GM21529 (cell line): ENCODE results near the gene NT5C3A.

Source experiments
- ATAC-seq: cut with Tn5 transposase; IDR thresholded peaks from one replicate; pipeline ENCODE4 v1.9.1; 2021; ENCODE audit not compliant: unreplicated experiment

NT5C3A gene

DNA sequence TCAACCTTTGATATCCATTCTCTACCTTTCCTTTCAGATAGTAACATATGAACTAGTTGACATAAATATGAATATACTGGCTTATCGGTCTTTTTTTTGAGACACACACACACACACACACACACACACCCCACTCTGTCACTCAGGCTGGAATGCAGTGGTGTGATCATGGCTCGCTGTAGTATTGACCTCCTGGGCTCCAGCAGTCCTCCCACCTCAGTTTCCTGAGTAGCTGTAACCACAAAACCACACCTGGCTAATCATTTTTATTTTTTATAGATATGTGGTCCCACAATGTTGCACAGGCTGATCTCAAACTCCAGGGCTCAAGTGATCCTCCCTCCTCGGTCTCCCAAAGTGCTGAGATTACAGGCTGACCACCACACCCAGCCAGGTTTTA, 14.2 kb upstream of the NT5C3A start:
- no peak for ATAC-seq

DNA sequence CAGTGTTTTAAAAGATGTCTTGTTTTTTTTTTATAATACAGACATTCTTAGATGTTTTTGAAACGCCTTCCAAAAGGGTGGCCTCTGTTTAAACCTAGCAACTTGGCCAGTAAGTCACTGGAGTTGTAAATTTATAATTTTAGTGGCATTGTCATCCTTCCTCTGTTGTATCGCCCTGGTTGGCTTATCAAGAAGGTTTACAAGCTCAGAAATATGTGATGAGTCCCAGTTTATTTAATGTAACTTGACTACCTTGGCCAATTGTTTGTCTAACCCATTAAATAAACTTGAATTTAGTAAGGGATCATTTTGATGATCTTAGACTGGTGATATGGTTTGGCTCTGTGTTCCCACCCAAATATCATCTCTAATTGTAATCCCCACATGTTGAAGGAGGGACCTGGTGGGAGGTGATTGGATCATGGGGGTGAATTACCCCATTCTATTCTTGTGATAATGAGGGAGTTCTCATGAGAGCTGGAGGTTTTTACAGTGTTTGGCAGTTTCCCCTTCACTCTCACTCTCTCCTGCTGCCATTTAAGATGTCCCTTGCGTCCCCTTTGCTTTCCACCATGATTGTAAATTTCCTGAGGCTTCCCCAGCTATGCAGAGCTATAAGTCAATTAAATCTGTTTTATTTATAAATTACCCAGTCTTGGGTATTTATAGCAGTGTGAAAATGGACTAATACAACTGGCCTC, 13.4 kb upstream of the NT5C3A start:
- ATAC-seq = no peak

DNA sequence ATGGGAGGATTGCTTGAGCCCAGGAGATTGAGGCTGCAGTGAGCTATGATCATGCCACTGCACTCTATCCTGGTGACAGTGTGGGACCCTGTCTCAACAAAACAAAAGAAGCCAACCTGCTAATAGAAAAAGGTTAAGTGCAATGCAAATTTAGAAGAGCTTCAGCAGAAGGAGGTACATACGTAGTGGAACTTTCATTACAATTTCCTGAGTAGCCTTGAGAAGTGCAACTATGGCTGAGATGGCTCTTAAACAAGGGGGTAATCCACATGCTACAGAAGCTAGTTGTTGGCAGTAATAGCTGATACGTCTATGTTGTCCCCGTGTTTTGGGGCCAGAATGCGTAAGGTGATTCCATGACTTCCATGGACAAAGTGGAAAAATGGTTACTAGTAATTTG, 10.7 kb upstream of the NT5C3A start:
- ATAC-seq = no peak

DNA sequence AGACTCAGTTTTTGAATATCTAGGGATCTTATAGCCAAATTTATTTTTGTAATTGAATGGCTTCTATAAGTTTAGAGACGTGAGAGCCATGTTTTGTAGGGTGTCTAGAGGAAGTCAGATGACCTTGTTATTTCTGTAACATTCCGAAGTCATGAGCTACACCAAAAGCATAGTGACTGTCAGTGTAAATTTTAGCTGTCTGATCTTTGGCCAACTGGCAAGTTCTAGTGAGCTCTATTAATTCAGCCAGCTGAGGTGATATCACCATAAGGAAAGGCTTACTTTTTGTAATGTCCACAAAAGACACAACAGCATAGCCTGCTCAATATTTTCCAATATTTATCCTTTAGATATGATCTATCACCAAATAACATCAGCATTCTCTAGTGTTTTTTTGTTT, 9.9 kb upstream of the NT5C3A start:
- no peak for ATAC-seq

DNA sequence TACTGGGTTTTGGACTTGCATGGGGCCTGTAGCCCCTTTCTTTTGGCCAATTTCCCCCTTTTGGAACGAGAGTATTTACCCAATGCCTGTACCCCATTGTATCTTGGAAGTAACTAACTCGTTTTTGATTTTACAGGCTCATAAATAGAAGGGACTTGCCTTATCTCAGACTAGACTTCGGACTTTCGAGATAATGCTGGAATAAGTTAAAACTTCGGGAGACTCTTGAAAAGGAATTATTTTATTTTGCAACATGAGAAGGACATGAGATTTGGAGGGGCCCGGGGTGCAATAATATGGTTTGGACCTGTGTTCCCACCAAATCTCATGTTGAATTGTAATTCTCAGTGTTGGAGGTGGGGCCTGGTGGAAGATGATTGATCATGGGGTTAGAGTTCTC, 8.3 kb upstream of the NT5C3A start:
- ATAC-seq = no peak

DNA sequence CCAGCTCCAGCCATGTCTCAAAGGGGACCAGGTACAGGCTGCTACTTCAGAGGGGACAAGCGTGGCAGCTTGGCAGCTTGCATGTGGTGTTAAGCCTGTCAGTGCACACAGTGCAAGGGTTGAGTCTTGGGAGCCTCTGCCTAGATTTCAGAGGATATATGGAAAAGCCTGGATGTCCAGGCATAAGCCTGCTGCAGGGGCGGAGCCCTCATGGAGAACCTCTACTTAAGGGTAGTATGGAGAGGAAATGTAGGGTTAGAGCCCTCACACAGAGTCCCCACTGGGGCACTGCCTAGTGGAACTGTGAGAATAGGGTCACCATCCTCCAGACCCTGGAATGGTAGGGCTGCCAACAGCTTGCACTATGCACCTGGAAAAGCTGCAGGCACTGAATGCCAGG, 7.7 kb upstream of the NT5C3A start:
- no peak for ATAC-seq

DNA sequence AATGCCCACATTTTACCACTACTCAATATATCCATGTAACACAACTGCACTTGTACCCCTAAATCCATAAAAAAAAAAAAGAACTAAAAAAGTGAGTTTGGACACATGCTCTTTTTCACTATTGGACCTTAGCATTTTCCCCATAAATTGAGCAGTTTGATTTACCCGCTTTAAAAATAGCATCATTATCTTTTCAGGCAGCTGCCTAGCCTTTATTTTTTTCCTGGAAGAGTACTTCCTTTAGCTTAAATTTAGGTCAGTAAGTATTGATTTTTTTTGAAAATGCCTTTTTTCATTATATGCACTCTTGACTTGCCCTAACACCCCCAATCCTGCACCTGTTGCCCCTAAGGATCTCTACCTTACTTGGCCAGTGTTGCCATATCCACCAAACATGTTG, 5.3 kb upstream of the NT5C3A start:
- ATAC-seq = no peak

DNA sequence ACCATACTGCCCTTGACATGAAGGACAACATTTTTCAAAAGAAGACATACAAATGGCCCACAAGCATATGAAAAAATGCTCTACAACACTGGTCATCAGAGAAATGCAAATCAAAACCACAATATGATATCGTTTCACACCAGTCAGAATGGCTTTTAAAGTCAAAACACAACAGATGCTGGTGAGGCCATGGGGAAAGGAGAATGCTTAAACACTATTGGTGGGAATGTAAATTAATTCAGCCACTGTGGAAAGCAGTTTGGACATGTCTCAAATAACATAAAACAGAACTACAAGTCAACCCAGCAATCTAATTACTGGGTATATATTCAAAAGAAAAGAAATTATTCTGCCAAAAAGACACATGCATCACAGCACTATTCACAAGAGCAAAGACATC, 4.2 kb upstream of the NT5C3A start:
- no peak for ATAC-seq

DNA sequence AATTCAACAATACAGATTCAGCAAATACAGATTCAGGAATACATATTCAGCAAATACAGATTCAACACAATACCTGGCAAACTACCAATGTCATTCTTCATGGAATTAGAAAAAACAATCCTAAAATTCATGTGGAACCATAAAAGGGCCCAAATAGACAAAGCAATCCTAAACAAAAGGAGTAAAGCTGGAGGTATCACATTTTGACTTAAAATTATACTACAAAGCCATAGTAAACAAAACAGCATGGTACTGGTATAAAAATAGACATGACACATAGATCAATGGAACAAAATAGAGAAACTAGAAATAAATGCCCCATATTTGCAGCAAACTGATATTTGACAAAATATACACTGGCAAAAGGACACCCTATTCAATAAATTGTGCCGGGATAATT, 3.4 kb upstream of the NT5C3A start:
- ATAC-seq = no peak

DNA sequence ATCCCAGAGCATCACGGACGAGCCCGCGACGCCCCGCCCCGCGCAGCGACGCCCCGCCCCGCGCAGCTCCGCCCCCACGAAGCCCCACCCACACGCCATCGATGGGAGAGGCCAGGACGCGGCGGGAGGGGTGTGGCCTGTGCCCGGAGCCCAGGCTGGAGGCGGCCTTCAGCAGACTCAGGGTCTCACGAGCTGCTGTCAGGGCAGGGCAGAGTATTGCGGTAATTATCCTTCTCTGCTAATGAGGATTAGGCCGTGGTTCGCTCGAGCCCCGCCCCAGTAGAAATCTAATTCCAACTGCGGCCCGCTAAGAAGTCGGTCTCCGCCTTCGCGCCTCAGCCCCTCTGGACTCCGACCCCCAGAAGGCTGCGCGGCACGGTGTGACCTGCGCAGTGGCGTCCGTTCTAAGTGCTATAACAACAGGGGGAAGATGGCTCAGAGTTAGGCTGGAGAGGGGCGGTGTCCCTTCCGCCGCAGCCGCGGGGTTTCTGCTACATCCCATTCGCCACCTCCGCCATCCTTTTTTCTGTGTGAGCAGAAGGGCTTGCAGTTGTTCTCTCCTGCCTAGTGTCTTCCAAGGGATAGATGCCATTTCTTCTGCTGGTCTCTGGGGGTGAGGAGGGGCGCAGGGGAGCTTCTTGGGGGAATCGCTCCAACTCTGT, 337 bp upstream of the NT5C3A start:
- peak; percentile 94 for ATAC-seq

DNA sequence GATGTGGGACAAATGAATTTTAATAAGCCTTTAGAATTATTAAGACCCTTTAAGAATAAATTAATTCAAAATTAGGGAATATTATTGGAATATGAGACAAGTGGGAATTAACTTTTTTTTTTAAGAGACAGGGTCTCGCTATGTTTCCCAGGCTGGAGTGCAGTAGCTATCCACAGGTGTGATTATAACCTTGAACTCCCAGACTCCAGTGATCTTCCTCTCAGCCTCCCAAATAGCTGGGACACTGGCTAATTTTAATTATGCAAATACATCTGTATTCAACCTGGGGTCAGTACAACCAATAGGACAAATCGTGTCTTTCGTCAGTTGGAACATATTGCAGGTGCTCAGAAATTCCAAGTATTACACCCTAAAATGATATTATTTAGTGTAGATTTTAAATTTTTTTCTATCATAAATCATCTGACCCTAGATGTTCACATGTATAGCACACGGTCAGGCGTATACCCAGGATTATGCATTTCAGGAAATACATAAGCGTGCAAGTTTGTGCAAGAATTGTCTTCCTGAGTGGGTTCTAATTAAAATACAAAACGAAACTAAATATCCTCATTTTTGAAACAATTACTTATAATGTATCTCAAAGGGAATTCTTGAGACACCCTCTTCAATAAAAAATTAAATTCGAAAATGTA, 1.2 kb downstream of the NT5C3A start:
- no peak for ATAC-seq

DNA sequence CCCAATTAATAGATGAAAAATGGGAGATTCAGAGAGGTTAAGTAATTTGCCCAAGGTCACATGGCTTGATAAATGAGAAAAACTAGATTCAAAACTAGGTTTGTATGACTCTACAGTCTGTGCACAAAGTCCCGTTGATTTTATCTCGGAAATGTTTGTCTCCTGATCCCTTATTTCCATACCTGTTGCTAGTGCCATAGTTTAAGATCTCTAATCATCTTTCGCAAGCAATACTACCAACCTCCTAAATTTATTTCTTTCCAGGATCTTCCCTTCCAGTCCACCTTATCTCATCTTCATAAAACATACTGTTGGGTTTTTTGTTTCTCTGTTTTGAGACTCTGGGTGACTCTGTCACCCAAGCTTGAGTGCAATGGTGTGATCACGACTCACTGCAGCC, 2.9 kb downstream of the NT5C3A start:
- ATAC-seq = no peak

DNA sequence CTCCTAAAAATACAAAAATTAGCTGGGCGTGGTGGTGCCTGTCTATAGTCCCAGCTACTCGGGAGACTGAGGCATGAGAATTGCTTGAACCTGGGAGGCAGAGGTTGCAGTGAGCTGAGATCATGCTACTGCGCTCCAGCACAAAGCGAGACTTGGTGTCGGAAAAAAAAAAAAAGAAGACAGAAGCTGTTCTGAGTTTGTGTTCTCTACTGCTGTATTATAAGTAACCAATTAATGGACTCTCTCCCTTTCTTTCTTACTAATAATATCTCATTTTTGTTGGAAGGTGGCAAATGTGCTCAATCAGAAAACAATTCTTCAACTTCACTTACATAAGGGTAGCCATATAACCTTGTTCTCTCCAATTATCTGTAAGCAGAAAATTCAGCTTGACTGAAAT, 7.4 kb downstream of the NT5C3A start:
- ATAC-seq = no peak

DNA sequence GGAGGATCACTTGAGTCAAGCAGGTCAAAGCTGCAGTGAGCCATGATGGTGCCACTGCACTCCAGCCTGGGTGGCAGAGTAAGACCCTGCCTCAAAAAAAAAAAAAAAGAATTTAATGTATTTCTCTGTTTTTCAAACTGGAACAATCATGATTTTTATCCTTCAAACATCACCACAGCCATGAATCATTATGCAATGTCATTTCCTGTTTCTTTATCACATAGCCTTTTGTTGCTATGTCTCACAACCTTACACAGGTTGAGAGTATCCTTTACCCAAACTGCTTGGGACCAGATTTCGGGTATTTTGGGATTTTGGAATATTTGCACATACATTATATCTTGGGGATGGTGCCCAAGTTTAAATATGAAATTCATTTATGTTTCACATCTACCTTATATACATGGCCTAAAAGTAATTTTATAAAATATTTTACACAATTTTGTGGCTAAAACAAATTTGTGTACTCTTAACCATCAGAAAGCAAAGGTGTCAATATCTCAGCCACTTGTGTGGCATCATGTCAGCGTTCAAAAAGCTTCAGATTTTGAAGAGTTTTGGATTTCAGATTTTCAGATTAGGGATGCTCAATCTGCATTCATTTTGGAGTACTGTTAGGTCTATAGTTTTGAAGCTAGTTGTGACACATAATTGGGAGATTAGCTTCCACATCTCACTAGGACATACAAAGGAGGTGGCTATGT, 8.2 kb downstream of the NT5C3A start:
- no peak for ATAC-seq

DNA sequence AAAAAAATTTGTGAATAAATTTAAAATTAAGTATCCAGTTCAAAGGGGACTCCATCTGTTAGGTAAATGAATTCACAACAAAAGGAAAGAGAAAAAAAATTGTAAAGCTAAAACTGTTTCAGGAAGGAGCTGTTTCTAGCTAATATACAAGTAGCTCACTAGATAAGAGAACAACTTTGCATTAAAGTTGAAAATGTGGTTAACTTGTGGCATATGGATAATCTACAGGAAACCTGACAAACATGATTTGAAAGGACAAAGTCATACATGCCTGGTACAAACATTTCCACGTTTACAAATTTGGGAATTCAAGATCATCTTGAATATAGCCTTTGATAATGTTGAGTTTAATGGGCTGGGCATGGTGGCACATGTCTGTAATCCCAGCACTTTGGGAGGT, 8.9 kb downstream of the NT5C3A start:
- no peak for ATAC-seq

DNA sequence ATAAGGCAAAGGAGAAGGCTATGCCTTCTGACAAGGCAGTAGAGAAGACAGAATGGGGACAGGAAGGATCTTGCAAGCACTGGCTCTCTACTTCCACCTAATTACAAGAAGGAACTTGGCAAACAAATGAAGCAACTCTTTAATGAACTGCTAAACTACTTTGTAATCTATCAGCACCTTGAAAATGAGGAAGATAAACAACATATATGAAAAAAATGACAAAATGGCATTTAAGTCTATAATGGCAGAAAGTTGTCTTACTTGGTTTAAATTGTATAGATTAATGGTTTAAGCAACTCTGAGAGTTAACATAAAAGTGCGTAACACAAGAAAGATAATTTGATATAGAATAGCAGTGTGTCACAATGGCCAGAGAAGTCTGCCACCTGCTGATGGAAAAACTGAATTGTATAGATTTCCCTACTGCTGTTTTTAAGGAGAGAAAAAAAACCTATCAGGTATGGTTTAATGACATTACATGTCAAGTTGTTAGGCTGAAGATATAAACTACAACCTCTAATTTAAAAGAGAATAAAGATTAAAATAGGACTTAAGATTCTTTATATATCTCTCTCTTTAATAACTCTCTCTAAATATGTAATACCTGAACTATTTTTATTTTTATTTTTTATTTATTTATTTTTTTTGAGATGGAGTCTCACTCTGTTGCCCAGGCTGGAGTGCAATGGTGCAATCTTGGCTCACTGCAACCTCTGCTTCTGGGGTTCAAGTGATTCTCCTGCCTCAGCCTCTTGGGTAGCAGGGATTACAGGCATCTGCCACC, 11.8 kb downstream of the NT5C3A start:
- peak; percentile 59 for ATAC-seq

DNA sequence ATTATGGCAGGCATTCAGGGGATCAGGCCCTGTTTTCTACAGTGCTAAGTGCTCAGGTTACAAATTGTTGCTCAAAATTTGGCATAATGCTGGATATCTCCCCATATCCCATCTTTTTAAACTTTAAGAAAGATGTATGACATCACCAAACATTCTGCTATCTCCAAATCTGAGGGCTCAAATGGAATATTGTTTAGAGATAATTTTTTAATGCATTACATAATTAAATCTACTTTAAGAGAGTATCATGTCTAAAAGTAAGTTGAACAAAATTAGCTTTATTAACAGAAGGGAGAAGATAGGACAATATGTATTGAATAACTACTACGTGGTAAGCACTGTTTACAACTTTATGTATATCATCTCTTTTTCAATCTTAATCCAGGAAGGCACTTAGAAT, 13.9 kb downstream of the NT5C3A start:
- ATAC-seq = no peak

DNA sequence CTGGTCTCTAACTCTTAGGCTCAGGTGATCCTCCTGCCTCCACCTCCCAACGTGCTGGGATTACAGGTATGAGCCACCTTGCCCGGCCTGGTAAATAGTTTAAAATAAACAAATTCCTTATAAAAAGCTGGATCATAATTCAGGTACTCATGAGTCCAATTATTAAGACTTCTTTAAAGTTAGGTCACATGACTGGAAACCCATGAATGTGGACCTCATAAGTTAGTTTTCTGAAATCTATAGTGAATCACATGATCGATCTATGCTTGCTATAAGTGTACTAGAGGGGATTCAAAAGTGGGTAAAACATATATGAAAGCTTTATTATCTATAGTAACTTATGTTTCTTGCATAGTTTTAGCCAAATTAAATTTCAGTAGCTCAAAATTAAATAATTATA, 14.3 kb downstream of the NT5C3A start:
- no peak for ATAC-seq

DNA sequence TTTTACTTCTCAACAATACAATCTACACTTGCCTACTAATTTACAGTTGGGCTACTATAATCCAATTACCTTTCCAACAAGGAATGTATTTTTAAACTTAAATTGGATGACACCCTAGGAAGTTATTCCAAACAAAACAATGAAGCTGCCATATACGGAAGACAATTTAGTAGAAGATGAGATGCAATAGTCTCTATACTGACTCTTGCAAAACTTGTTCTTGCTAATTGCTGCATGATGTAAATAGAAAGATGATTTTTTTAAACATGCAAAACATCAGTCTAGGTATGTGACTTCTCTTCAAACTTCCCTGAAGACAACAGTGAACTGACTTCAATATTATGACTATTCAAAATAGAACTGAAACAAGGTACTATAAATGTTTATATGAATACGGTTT, 17.6 kb downstream of the NT5C3A start:
- ATAC-seq = peak; percentile 33

DNA sequence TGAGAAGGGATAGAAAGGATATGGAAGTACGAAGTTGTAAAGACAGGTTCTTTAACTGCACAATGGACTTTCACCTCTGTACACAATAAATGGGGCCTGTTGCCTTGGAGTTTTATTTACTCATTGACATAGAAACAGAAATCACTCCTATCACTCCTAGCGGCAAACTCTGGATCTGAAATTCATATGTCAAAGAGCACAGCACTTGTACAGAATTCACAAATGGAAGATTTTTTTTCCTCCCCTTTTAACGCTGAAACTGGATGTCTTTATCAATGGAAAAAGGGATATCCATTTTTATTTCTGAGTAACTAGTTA, 18.2 kb downstream of the NT5C3A start:
- ATAC-seq = no peak
